B cell (primary cell): ENCODE data around the gene ATP9A. TPM values are rescaled to one million over a fixed set of nuclear protein-coding genes. Genes with fewer than 3 reads are reported as not detected.
"Not testable (repeated sequence)": the region's sequence is repeated elsewhere in the genome, so short reads cannot be mapped to it uniquely, and the experiment has no call there.

Experiments used
- ATAC-seq: fragments of 200-7000 bp; cut with Tn5 transposase; one replicate; pipeline ENCODE4 v1.10.0; 2021; ENCODE audit warnings: low read depth, mild to moderate bottlenecking, moderate number of reproducible peaks, moderate library complexity
- CTCF ChIA-PET: fragments of 350-600 bp; sonication (Branson Sonifier 250); formaldehyde crosslinking; loops from one replicate; lab custom pipeline; 2021; ENCODE audit warnings: antibody characterized with exemption, inconsistent platforms; lab: Charles Lee
- POLR2A ChIA-PET: fragments of 350-600 bp; sonication (Branson Sonifier 250); formaldehyde crosslinking; loops from one replicate; lab custom pipeline; 2021; ENCODE audit warnings: antibody characterized with exemption; lab: Charles Lee
- DNase-seq: peaks from one replicate; pipeline ENCODE4 v3.0.0; 2013
- H2AFZ ChIP-seq: 2 replicates; pipeline ENCODE4 v1.6.1; 2012; ENCODE audit warnings: mild to moderate bottlenecking, low read depth, low read length; ENCODE audit not compliant: insufficient read depth, poor library complexity, severe bottlenecking
- H3K27ac ChIP-seq, 2 donors: 1 replicate in 1 of 2; 2 replicates in 1 of 2; pipeline ENCODE4 v1.5.1; 2012 to 2013; ENCODE audit warnings: low read length in 2 of 2, mild to moderate bottlenecking in 2 of 2, moderate library complexity in 1 of 2
- H3K27me3 ChIP-seq, 4 experiments: fragments of 200-600 bp in 1 of 4; sonication (generic) in 1 of 4; replicated peaks in 1 of 4; 1 replicate in 2 of 4; 2 replicates in 2 of 4; pipeline versions ENCODE4 v1.6.1 to v1.7.0; 2013 to 2016; ENCODE audit warnings: low read length in 3 of 4, mild to moderate bottlenecking in 2 of 4, mixed read lengths in 1 of 4, moderate library complexity in 1 of 4; ENCODE audit not compliant: insufficient read depth in 4 of 4, control insufficient read depth in 3 of 4; ENCODE audit errors: control extremely low read depth in 1 of 4
- H3K36me3 ChIP-seq, 2 experiments: replicated peaks in 1 of 2; 1 replicate in 1 of 2; 2 replicates in 1 of 2; pipeline versions ENCODE4 v1.6.1 to v1.7.1; 2013; ENCODE audit warnings: low read length in 1 of 2; ENCODE audit not compliant: insufficient read depth in 2 of 2, control insufficient read depth in 1 of 2; ENCODE audit errors: control extremely low read depth in 1 of 2, extremely low read depth in 1 of 2
- H3K4me1 ChIP-seq, 2 donors: fragments of 200-600 bp in 1 of 2; sonication (generic) in 1 of 2; 1 replicate in 1 of 2; 2 replicates in 1 of 2; pipeline versions ENCODE4 v1.5.1 to v1.6.1; 2013 to 2017; ENCODE audit warnings: low read length in 2 of 2; ENCODE audit not compliant: control insufficient read depth in 2 of 2, insufficient read depth in 2 of 2
- H3K4me2 ChIP-seq: replicated peaks from 2 replicates; pipeline ENCODE3; 2012; ENCODE audit warnings: mild to moderate bottlenecking, low read depth, low read length; ENCODE audit not compliant: poor library complexity, severe bottlenecking
- H3K4me3 ChIP-seq, 5 experiments: fragments of 200-600 bp in 1 of 5; sonication (generic) in 1 of 5; 1 replicate in 3 of 5; 2 replicates in 2 of 5; pipeline versions ENCODE4 v1.5.1 to v1.7.0; 2011 to 2016; ENCODE audit warnings: low read length in 4 of 5, mild to moderate bottlenecking in 4 of 5, low read depth in 2 of 5, control low read depth in 1 of 5, moderate library complexity in 1 of 5; ENCODE audit not compliant: insufficient read depth in 1 of 5; ENCODE audit errors: control extremely low read depth in 1 of 5, extremely low read depth in 1 of 5
- H3K79me2 ChIP-seq: fragments of 200-600 bp; sonication (generic); one replicate; pipeline ENCODE4 v1.6.0; 2016; ENCODE audit warnings: low read length; ENCODE audit not compliant: control insufficient read depth, insufficient read depth
- H3K9ac ChIP-seq: fragments of 200-600 bp; sonication (generic); 2 replicates; pipeline ENCODE4 v1.6.1; 2017; ENCODE audit warnings: mild to moderate bottlenecking, low read length, moderate library complexity
- H3K9me3 ChIP-seq, 3 donors: one replicate each; pipeline versions ENCODE4 v1.6.1 to v1.7.1; 2013; ENCODE audit warnings: low read length in 2 of 3; ENCODE audit not compliant: control insufficient read depth in 2 of 3, insufficient read depth in 1 of 3; ENCODE audit errors: control extremely low read depth in 1 of 3
- H4K20me1 ChIP-seq: 2 replicates; pipeline ENCODE4 v1.6.0; 2012; ENCODE audit warnings: mild to moderate bottlenecking, low read length; ENCODE audit not compliant: insufficient read depth, control insufficient read depth, poor library complexity, severe bottlenecking
- H3K27ac Mint-ChIP-seq: one replicate; pipeline ENCODE4 v1.8.0; 2021; ENCODE audit warnings: mixed read lengths
- H3K27me3 Mint-ChIP-seq: one replicate; pipeline ENCODE4 v1.8.0; 2021; ENCODE audit warnings: mixed read lengths
- H3K4me1 Mint-ChIP-seq: one replicate; pipeline ENCODE4 v1.8.0; 2021; ENCODE audit warnings: mixed read lengths
- H3K4me3 Mint-ChIP-seq: one replicate; pipeline ENCODE4 v1.8.0; 2021; ENCODE audit warnings: mixed read lengths
- H3K9me3 Mint-ChIP-seq: one replicate; pipeline ENCODE4 v1.8.0; 2022; ENCODE audit warnings: mixed read lengths; ENCODE audit not compliant: insufficient read depth
- EZH2 ChIP-seq: IDR thresholded peaks from 2 replicates; pipeline ENCODE4 v1.6.1; 2012; ENCODE audit warnings: borderline replicate concordance, low read depth, mild to moderate bottlenecking, moderate library complexity, low read length; ENCODE audit not compliant: insufficient read depth, poor library complexity, severe bottlenecking
- WGBS: methylation state at CpG from one replicate; pipeline ENCODE4 v1.1.5; 2013; ENCODE audit warnings: missing lambda C conversion rate; ENCODE audit not compliant: insufficient coverage; 5-methylcytosine and 5-hydroxymethylcytosine counted together
- intact Hi-C: fragments of 100-400 bp; cut with micrococcal nuclease; formaldehyde crosslinking; loops from one replicate; pipeline ENCODE4 v1.10.0; 2022
- polyA plus RNA-seq: library from polyadenylated mRNA; depleted of rRNA; stranded (reverse); fragments of >200 nt; gene quantifications from 2 replicates; pipeline ENCODE4 v1.2.3, GENCODE V29; 2012
- total RNA-seq, 2 donors: library from RNA; stranded (reverse); fragments of 120-200 nt in 1 of 2; gene quantifications; 1 replicate in 1 of 2; 2 replicates in 1 of 2; pipeline versions ENCODE4 v1.2.3 to v1.2.4, GENCODE V29; 2013 to 2022
- TF ChIP-seq, protein P1 (sequence below): fragments of 200-600 bp; IDR thresholded peaks from one replicate; pipeline ENCODE4 v1.8.0; 2022; ENCODE audit warnings: antibody characterized with exemption, mild to moderate bottlenecking

The ATP9A gene
- total and polyA plus RNA-seq, 2 donors (not counting 1 experiment from before 2014, with no cell fraction given): 0.13 to 0.22 TPM

DNA sequence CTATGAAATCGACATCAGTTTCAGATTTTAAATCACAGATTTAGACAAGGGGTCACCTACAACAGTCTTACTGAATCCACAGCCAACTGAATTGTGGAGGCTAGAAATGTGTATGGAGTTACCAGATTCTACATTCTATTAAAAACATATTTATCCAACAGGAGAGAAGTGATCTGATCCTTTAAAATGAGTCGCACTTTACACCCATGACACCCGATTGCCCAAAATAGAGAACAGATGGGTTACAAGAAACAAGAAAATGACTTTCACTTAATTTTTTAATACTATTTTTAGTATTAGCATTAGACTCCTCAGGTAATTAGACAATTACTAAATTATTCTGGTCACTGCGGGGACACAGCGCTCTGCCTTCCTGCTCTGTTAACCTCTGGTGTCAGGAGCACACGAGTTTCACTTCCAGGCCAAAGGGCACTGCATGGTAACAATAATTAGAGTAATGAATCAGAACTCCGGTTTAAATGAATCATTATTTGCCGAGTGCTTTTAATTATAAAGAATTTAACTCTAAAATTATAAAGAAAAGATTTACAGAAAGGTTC lies 108.6 kb downstream of the ATP9A start:
- no peak for ATAC-seq
- peaks cover 2% of the 10 kb centered on the region for H3K4me1 Mint-ChIP-seq
- no peaks in the 10 kb centered on the region for H3K27me3 ChIP-seq
- H4K20me1 ChIP-seq: no peaks in the 10 kb centered on the region
- H3K27me3 Mint-ChIP-seq: no peaks in the 10 kb centered on the region
- no peak overlapping the region for H3K9ac ChIP-seq
- H3K4me2 ChIP-seq: no peak overlapping the region
- no peak overlapping the region for H3K27ac ChIP-seq
- DNase-seq: no peak
- H3K9me3 ChIP-seq: no peaks in the 10 kb centered on the region
- no peaks in the 10 kb centered on the region for H3K9me3 Mint-ChIP-seq
- H3K4me3 ChIP-seq: no peak overlapping the region
- CTCF ChIA-PET: no interaction called here
- WGBS: no CpG with 5 or more reads among the region's 8 CpGs
- no peaks in the 10 kb centered on the region for H3K36me3 ChIP-seq
- no peaks in the 10 kb centered on the region for H3K79me2 ChIP-seq
- no peak overlapping the region for H3K27ac Mint-ChIP-seq
- no peaks in the 10 kb centered on the region for H3K4me1 ChIP-seq
- no peak overlapping the region for H2AFZ ChIP-seq
- POLR2A ChIA-PET: no interaction called here
- intact Hi-C loops: no loop called here
- TF ChIP-seq, protein P1, sequence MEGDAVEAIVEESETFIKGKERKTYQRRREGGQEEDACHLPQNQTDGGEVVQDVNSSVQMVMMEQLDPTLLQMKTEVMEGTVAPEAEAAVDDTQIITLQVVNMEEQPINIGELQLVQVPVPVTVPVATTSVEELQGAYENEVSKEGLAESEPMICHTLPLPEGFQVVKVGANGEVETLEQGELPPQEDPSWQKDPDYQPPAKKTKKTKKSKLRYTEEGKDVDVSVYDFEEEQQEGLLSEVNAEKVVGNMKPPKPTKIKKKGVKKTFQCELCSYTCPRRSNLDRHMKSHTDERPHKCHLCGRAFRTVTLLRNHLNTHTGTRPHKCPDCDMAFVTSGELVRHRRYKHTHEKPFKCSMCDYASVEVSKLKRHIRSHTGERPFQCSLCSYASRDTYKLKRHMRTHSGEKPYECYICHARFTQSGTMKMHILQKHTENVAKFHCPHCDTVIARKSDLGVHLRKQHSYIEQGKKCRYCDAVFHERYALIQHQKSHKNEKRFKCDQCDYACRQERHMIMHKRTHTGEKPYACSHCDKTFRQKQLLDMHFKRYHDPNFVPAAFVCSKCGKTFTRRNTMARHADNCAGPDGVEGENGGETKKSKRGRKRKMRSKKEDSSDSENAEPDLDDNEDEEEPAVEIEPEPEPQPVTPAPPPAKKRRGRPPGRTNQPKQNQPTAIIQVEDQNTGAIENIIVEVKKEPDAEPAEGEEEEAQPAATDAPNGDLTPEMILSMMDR: no peak
- TF ChIP-seq EZH2: no peak
- H3K4me3 Mint-ChIP-seq: no peak overlapping the region

DNA sequence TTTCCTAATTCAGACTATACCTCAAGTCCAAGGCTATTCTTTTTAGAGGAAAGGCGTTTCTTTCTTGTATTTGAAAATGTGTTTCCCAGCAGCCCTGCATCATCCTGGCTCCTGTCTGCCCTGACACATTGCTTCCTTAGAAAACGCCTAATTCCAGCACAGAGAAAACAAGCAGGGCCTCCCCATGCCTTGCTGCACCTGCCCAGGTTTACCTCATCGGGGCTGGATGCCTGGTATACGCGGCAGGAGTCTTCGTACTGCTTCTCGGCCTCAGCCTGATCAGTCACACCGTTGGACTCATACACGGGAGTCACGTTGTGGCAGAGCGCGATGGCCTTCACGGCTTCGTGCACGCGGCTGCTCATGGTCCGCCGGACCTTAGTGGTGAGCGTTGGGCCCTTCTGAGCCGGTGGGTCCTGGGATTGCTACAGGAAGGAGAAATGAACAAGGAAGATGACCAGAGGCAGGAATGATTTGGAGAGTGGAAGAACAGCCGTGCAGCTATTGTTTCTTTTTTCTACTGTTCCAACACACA lies 111.4 kb downstream of the ATP9A start:
- CTCF ChIA-PET: no interaction called here

DNA sequence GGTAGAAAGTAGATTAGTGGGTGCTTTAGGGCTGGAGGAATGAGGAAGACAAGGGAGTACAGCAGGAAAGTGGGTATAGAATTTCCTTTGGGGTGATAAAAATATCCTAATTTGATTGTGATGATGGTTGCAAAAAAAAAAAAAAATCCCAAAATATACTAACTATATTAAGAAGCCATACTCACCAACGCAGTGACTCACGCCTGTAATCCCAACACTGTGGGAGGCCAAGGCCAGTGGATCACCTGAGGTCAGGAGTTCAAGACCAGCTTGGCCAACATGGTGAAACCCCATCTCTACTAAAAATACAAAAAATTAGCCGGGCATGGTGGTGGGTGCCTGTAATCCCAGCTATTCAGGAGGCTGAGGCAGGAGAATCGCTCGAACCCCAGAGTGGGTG lies 112.1 kb downstream of the ATP9A start:
- H3K27me3 ChIP-seq, H3K4me3 Mint-ChIP-seq, H3K27me3 Mint-ChIP-seq, H2AFZ ChIP-seq, H3K4me1 ChIP-seq, H3K4me1 Mint-ChIP-seq, CTCF ChIA-PET, DNase-seq, H3K79me2 ChIP-seq, H3K9me3 ChIP-seq, H4K20me1 ChIP-seq, H3K36me3 ChIP-seq, H3K4me2 ChIP-seq, H3K27ac ChIP-seq, ATAC-seq, H3K9ac ChIP-seq, intact Hi-C loops, POLR2A ChIA-PET, H3K9me3 Mint-ChIP-seq, H3K4me3 ChIP-seq, H3K27ac Mint-ChIP-seq: not testable (repeated sequence)
- WGBS: no CpG with 5 or more reads among the region's 5 CpGs

More for the DNA sequence above, 111.4 kb downstream of the ATP9A start:
- Histone ChIP-seq H3K36me3 (no peaks in the 10 kb centered on the region), H3K4me3 (no peak overlapping the region), H3K4me2 (no peak overlapping the region), H3K79me2 (no peaks in the 10 kb centered on the region), H3K9ac (no peak overlapping the region), H3K27me3 (no peaks in the 10 kb centered on the region), H2AFZ (no peak overlapping the region), H3K27ac (no peak overlapping the region), H3K9me3 (no peaks in the 10 kb centered on the region), H3K4me1 (no peaks in the 10 kb centered on the region), H4K20me1 (no peaks in the 10 kb centered on the region)
- Mint-ChIP-seq H3K9me3 (no peaks in the 10 kb centered on the region), H3K27ac (peak overlapping the region; percentile 37), H3K4me1 (peaks cover 4% of the 10 kb centered on the region), H3K27me3 (no peaks in the 10 kb centered on the region), H3K4me3 (no peak overlapping the region)
- 96% methylated on average over 18 of the region's 21 CpGs for WGBS
- DNase-seq: no peak
- intact Hi-C loops: no loop called here
- TF ChIP-seq EZH2: no peak
- TF ChIP-seq, protein P1: no peak
- ATAC-seq: no peak
- POLR2A ChIA-PET: no interaction called here
